ENCODE measurements around the gene HOGA1.

DNA sequence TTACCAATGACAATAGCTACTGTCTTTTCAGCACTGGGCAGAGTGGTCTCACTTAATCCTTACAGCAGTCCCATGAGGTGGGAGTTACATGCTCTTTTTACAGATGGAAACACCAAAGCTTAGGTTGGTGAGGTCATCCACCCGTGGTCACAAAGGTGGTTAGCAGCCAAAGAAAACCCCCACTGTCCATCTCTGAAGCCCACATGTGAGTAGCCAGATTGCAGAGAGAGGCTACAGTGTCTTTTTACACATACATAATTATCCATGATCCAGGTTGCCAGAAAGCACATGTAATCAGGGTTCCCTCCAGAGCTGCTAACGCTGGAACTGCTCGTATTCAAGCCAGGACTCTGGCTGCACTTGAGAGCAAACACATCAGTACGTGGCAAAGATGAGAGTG, 36.2 kb upstream of the HOGA1 start:
- TF ChIP-seq, protein P1, sequence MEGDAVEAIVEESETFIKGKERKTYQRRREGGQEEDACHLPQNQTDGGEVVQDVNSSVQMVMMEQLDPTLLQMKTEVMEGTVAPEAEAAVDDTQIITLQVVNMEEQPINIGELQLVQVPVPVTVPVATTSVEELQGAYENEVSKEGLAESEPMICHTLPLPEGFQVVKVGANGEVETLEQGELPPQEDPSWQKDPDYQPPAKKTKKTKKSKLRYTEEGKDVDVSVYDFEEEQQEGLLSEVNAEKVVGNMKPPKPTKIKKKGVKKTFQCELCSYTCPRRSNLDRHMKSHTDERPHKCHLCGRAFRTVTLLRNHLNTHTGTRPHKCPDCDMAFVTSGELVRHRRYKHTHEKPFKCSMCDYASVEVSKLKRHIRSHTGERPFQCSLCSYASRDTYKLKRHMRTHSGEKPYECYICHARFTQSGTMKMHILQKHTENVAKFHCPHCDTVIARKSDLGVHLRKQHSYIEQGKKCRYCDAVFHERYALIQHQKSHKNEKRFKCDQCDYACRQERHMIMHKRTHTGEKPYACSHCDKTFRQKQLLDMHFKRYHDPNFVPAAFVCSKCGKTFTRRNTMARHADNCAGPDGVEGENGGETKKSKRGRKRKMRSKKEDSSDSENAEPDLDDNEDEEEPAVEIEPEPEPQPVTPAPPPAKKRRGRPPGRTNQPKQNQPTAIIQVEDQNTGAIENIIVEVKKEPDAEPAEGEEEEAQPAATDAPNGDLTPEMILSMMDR (IDR thresholded peaks at IDR 0.05; ENCODE audit: poor library complexity): no peak
- TF ChIP-seq EZH2 (IDR thresholded peaks at IDR 0.05; ENCODE audit: borderline replicate concordance): no peak

Measured in hepatocyte (in vitro differentiated cells).